HG03460 (cell line): ENCODE results near the gene CST4.
"Not testable (repeated sequence)": the region's sequence is repeated elsewhere in the genome, so short reads cannot be mapped to it uniquely, and the experiment has no call there.

Source experiments
- ATAC-seq: cut with Tn5 transposase; IDR thresholded peaks from one replicate; pipeline ENCODE4 v1.9.1; 2021; ENCODE audit not compliant: unreplicated experiment

The CST4 gene

GRCh38 chr20:23662276-23662870, 26.5 kb downstream of the CST4 start:
- no peak for ATAC-seq

- ATAC-seq: no peak
Observed at GRCh38 chr20:23661002-23661429, 27.8 kb downstream of the CST4 start.

GRCh38 chr20:23659989-23660837, 28.6 kb downstream of the CST4 start:
- no peak for ATAC-seq

- not testable (repeated sequence) for ATAC-seq
Observed at GRCh38 chr20:23659610-23659988, 29.2 kb downstream of the CST4 start.

- no peak for ATAC-seq
Observed at GRCh38 chr20:23658989-23659609, 29.7 kb downstream of the CST4 start.

GRCh38 chr20:23658336-23658735, 30.5 kb downstream of the CST4 start:
- ATAC-seq: no peak

- no peak for ATAC-seq
Observed at GRCh38 chr20:23657202-23657601, 31.6 kb downstream of the CST4 start.

GRCh38 chr20:23656372-23656771, 32.5 kb downstream of the CST4 start:
- ATAC-seq: no peak

GRCh38 chr20:23655491-23656211, 33.2 kb downstream of the CST4 start:
- no peak for ATAC-seq

- no peak for ATAC-seq
Observed at GRCh38 chr20:23654717-23655116, 34.1 kb downstream of the CST4 start.

GRCh38 chr20:23654000-23654399, 34.8 kb downstream of the CST4 start:
- no peak for ATAC-seq

- no peak for ATAC-seq
Observed at GRCh38 chr20:23653400-23653938, 35.4 kb downstream of the CST4 start.

GRCh38 chr20:23652926-23653325, 35.9 kb downstream of the CST4 start:
- ATAC-seq: no peak

- no peak for ATAC-seq
Observed at GRCh38 chr20:23652371-23652770, 36.5 kb downstream of the CST4 start.

- ATAC-seq: no peak
Observed at GRCh38 chr20:23651117-23651516, 37.7 kb downstream of the CST4 start.

- ATAC-seq: no peak
Observed at GRCh38 chr20:23649830-23650417, 38.9 kb downstream of the CST4 start.

- ATAC-seq: no peak
Observed at GRCh38 chr20:23649242-23649641, 39.6 kb downstream of the CST4 start.

GRCh38 chr20:23647346-23647745, 41.5 kb downstream of the CST4 start:
- no peak for ATAC-seq

- ATAC-seq: no peak
Observed at GRCh38 chr20:23646106-23646873, 42.5 kb downstream of the CST4 start.

GRCh38 chr20:23645575-23645974, 43.3 kb downstream of the CST4 start:
- no peak for ATAC-seq
